GM23338 (cell line): ENCODE results near the gene TCTA. TPM values are rescaled to one million over a fixed set of nuclear protein-coding genes. Genes with fewer than 3 reads are reported as not detected.

ENCODE experiments used
- ATAC-seq: fragments of 200-7000 bp; cut with Tn5 transposase; 3 replicates; pipeline ENCODE4 v1.9.1; 2020
- DNase-seq: peaks from one replicate; pipeline ENCODE4 v3.0.0-alpha.2; 2015; ENCODE audit warnings: low spot score
- H2AFZ ChIP-seq: fragments of 200-600 bp; sonication (generic); 2 replicates; pipeline ENCODE4 v1.8.0; 2016; ENCODE audit warnings: antibody characterized with exemption, mild to moderate bottlenecking, moderate library complexity
- H3F3A ChIP-seq: fragments of 200-600 bp; sonication (generic); replicated peaks from 2 replicates; pipeline ENCODE4 v1.8.0; 2017; ENCODE audit warnings: antibody characterized with exemption, mixed run types, low read depth
- H3K27ac ChIP-seq: fragments of 200-600 bp; sonication (generic); 2 replicates; pipeline ENCODE4 v1.6.1; 2016; ENCODE audit warnings: low read depth
- H3K27me3 ChIP-seq: fragments of 200-600 bp; sonication (generic); 2 replicates; pipeline ENCODE4 v1.8.0; 2016; ENCODE audit warnings: mild to moderate bottlenecking, mixed run types, moderate library complexity; ENCODE audit not compliant: insufficient read depth
- H3K36me3 ChIP-seq: fragments of 200-600 bp; sonication (generic); 2 replicates; pipeline ENCODE4 v1.8.0; 2016; ENCODE audit warnings: mild to moderate bottlenecking; ENCODE audit not compliant: insufficient read depth
- H3K4me1 ChIP-seq: fragments of 200-600 bp; sonication (generic); 2 replicates; pipeline ENCODE4 v1.8.0; 2016; ENCODE audit warnings: mild to moderate bottlenecking, moderate library complexity; ENCODE audit not compliant: insufficient read depth
- H3K4me2 ChIP-seq: fragments of 200-600 bp; sonication (generic); 2 replicates; pipeline ENCODE4 v1.7.1; 2017; ENCODE audit warnings: mixed run types
- H3K4me3 ChIP-seq: fragments of 200-600 bp; sonication (generic); 2 replicates; pipeline ENCODE4 v1.6.1; 2016; ENCODE audit warnings: mixed run types
- H3K79me2 ChIP-seq: fragments of 200-600 bp; sonication (generic); replicated peaks from 2 replicates; pipeline ENCODE4 v1.8.0; 2017; ENCODE audit warnings: mild to moderate bottlenecking; ENCODE audit not compliant: insufficient read depth
- H3K9me2 ChIP-seq: fragments of 200-600 bp; sonication (generic); 2 replicates; pipeline ENCODE4 v1.8.0; 2017; ENCODE audit not compliant: insufficient read depth
- H4K20me1 ChIP-seq: fragments of 200-600 bp; sonication (generic); replicated peaks from 2 replicates; pipeline ENCODE4 v1.8.0; 2017; ENCODE audit warnings: mild to moderate bottlenecking; ENCODE audit not compliant: insufficient read depth
- H3K27ac Mint-ChIP-seq: 2 replicates; pipeline ENCODE4 v1.8.0; 2020; ENCODE audit warnings: inconsistent platforms, mild to moderate bottlenecking, moderate library complexity, mixed read lengths
- H3K27me3 Mint-ChIP-seq: 3 replicates; pipeline ENCODE4 v1.8.0; 2022; ENCODE audit warnings: low read depth, mild to moderate bottlenecking, moderate library complexity, mixed read lengths, inconsistent platforms; ENCODE audit not compliant: insufficient read depth, poor library complexity
- H3K36me3 Mint-ChIP-seq: 3 replicates; pipeline ENCODE4 v1.8.0; 2021; ENCODE audit warnings: low read depth, mild to moderate bottlenecking, inconsistent platforms, moderate library complexity, mixed read lengths
- H3K4me1 Mint-ChIP-seq: 3 replicates; pipeline ENCODE4 v1.8.0; 2020; ENCODE audit warnings: mild to moderate bottlenecking, inconsistent platforms, mixed read lengths
- H3K4me3 Mint-ChIP-seq: 3 replicates; pipeline ENCODE4 v1.8.0; 2021; ENCODE audit warnings: moderate library complexity, mild to moderate bottlenecking, inconsistent platforms, mixed read lengths
- H3K9me3 Mint-ChIP-seq: 3 replicates; pipeline ENCODE4 v1.8.0; 2020; ENCODE audit warnings: moderate library complexity, mild to moderate bottlenecking, inconsistent platforms, mixed read lengths
- CREB1 ChIP-seq: fragments of 250-450 bp; sonication (Bioruptor Pico); IDR thresholded peaks from 2 replicates; pipeline ENCODE4 v1.5.0; 2020; ENCODE audit warnings: low read depth, mild to moderate bottlenecking, moderate library complexity
- CTCF ChIP-seq, 2 experiments: fragments of 200-600 bp in 1 of 2; sonication (generic) in 1 of 2; conservative IDR thresholded peaks; 2 replicates each; pipeline versions ENCODE4 v1.5.1 to v1.6.1; 2016 to 2017; ENCODE audit warnings: antibody characterized with exemption in 2 of 2, low read depth in 2 of 2, mild to moderate bottlenecking in 2 of 2, moderate library complexity in 1 of 2
- EZH2 ChIP-seq: fragments of 200-600 bp; sonication (generic); IDR thresholded peaks from one replicate; pipeline ENCODE4 v1.8.0; 2017; ENCODE audit warnings: antibody characterized with exemption, mild to moderate bottlenecking, low read depth; ENCODE audit not compliant: unreplicated experiment
- EZH2phosphoT487 ChIP-seq: fragments of 200-600 bp; sonication (generic); IDR thresholded peaks from one replicate; pipeline ENCODE4 v1.8.1; 2018; ENCODE audit warnings: antibody characterized with exemption; ENCODE audit not compliant: unreplicated experiment
- JUNB ChIP-seq: IDR thresholded peaks from one replicate; pipeline ENCODE4 v1.6.1; 2016; ENCODE audit warnings: antibody characterized with exemption; ENCODE audit not compliant: unreplicated experiment
- NANOG ChIP-seq: IDR thresholded peaks from 2 replicates; pipeline ENCODE4 v1.6.1; 2016; ENCODE audit warnings: antibody characterized with exemption, borderline replicate concordance
- POLR2AphosphoS5 ChIP-seq: IDR thresholded peaks from 2 replicates; pipeline ENCODE4 v1.6.1; 2016; ENCODE audit warnings: antibody characterized with exemption, low read depth
- REST ChIP-seq: IDR thresholded peaks from one replicate; pipeline ENCODE4 v1.6.1; 2018; ENCODE audit warnings: antibody characterized with exemption; ENCODE audit not compliant: unreplicated experiment
- STAT1 ChIP-seq: IDR thresholded peaks from one replicate; pipeline ENCODE4 v1.6.1; 2016; ENCODE audit warnings: antibody characterized with exemption; ENCODE audit not compliant: unreplicated experiment
- ZNF114 ChIP-seq: fragments of 250-450 bp; sonication (Bioruptor Pico); IDR thresholded peaks from 2 replicates; pipeline ENCODE4 v1.5.0; 2020; ENCODE audit warnings: mild to moderate bottlenecking, moderate library complexity
- ZNF331 ChIP-seq: fragments of 250-450 bp; sonication (Bioruptor Pico); IDR thresholded peaks from 2 replicates; pipeline ENCODE4 v1.5.0; 2020; ENCODE audit warnings: low read depth, mild to moderate bottlenecking, moderate library complexity
- ZNF462 ChIP-seq: fragments of 250-450 bp; sonication (Bioruptor Pico); IDR thresholded peaks from 2 replicates; pipeline ENCODE4 v1.5.0; 2020; ENCODE audit warnings: mild to moderate bottlenecking, moderate library complexity
- polyA plus RNA-seq: library from polyadenylated mRNA; unstranded; fragments of >200 nt; fragmentation: Nextera tagmentation; extraction: Ambion mirVana; gene quantifications from 2 replicates; pipeline ENCODE4 v1.2.1, GENCODE V29; 2016
- total RNA-seq: library from RNA; depleted of rRNA; stranded (reverse); fragments of >200 nt; shearing (Covaris generic); gene quantifications from 2 replicates; pipeline ENCODE4 v1.2.3, GENCODE V29; 2014
- TF ChIP-seq, protein P1 (sequence below): IDR thresholded peaks from 2 replicates; pipeline ENCODE4 v1.6.1; 2016; ENCODE audit warnings: antibody characterized with exemption

The TCTA gene
- total and polyA plus RNA-seq, 2 experiments from 2014 or later, result 4.0 to 5.0 TPM

DNA sequence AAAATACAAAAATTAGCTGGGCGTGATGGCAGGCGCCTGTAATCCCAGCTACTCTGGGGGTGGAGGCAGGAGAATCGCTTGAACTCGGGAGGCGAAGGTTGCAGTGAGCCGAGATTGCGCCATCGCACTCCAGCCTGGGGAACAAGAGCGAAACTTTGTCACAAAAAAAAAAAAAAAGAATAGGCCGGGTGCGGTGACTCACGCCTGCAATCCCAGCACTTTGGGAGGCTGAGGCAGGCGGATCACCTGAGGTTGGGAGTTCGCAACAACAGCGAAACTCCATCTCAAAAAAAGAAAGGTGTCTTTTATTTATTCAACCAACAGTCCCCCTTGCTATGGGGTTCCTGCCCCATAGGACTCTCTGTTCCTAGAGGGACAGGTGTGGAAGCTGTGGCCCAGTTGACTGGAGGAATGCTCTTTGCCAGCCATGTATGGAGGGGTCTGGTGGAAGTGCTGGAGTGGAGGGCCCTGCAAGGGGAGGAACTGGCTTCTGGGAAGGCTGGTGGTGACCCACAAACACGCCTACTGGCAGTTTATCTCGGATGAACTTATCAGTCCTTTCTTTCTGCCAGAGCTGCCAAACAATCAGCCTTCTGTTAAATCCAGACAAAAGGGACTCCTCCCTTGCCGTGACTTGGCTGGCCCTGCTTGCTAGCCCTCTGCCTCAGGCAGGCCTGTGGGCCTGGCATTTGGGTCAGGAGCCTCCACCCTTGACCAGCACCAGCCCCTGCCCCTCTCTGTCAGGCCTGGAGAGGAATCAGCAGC, 53.2 kb downstream of the TCTA start:
- H3F3A ChIP-seq, result peaks cover 21% of the 10 kb centered on the region
- no peaks in the 10 kb centered on the region for H4K20me1 ChIP-seq
- H3K4me2 ChIP-seq, result no peak overlapping the region
- H3K4me1 ChIP-seq, result peaks cover 35% of the 10 kb centered on the region
- H3K4me3 Mint-ChIP-seq, result no peak overlapping the region
- H3K79me2 ChIP-seq, result no peaks in the 10 kb centered on the region
- no peaks in the 10 kb centered on the region for H3K27me3 ChIP-seq
- ATAC-seq (no peak), DNase-seq (no peak)
- H3K9me3 Mint-ChIP-seq, result no peaks in the 10 kb centered on the region
- H2AFZ ChIP-seq, result no peak overlapping the region; the same call in none of the 2 replicates
- H3K4me1 Mint-ChIP-seq, result peaks cover 38% of the 10 kb centered on the region
- no peaks in the 10 kb centered on the region for H3K9me2 ChIP-seq
- peak overlapping the region; percentile 48; the same call in 1 of the 2 replicates for H3K27ac Mint-ChIP-seq
- H3K27me3 Mint-ChIP-seq, result peaks cover 17% of the 10 kb centered on the region
- H3K36me3 Mint-ChIP-seq, result no peaks in the 10 kb centered on the region; the same call in 2 of the 3 replicates
- H3K36me3 ChIP-seq, result no peaks in the 10 kb centered on the region
- H3K4me3 ChIP-seq, result no peak overlapping the region
- TF ChIP-seq ZNF462 (CRISPR knock-in tag), result no peak
- no peak for TF ChIP-seq EZH2phosphoT487
- TF ChIP-seq, protein P1, sequence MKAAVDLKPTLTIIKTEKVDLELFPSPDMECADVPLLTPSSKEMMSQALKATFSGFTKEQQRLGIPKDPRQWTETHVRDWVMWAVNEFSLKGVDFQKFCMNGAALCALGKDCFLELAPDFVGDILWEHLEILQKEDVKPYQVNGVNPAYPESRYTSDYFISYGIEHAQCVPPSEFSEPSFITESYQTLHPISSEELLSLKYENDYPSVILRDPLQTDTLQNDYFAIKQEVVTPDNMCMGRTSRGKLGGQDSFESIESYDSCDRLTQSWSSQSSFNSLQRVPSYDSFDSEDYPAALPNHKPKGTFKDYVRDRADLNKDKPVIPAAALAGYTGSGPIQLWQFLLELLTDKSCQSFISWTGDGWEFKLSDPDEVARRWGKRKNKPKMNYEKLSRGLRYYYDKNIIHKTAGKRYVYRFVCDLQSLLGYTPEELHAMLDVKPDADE, result no peak
- TF ChIP-seq REST, result no peak
- no peak for TF ChIP-seq NANOG
- no peak for TF ChIP-seq EZH2
- TF ChIP-seq POLR2AphosphoS5, result no peak
- no peak for TF ChIP-seq JUNB
- no peak for TF ChIP-seq ZNF331 (CRISPR knock-in tag)
- no peak for TF ChIP-seq STAT1
- TF ChIP-seq CREB1 (CRISPR knock-in tag), result no peak
- TF ChIP-seq ZNF114 (CRISPR knock-in tag), result no peak
- TF ChIP-seq CTCF (conservative IDR thresholded peaks at IDR 0.05; ENCODE audit: low read depth in 2 of 2), result no peak
- H3K27ac ChIP-seq, result no peak overlapping the region
